Kidney (tissue), 14 donors: ENCODE measurements around the gene LRWD1. TPM values are rescaled to one million over a fixed set of nuclear protein-coding genes. Genes with fewer than 3 reads are reported as not detected.

Source experiments
- DNase-seq, 5 donors: peaks; one replicate each; pipeline ENCODE4 v3.0.0-alpha.2; 2013 to 2020
- FAIRE-seq: peaks from 2 replicates; lab custom pipeline; 2012; peaks lifted over from hg19 to GRCh38; lab: Jason Lieb, UNC
- H3K27ac ChIP-seq, 2 donors: one replicate each; pipeline ENCODE4 v1.7.0; 2013; ENCODE audit warnings: low read depth in 2 of 2, low read length in 2 of 2, inconsistent platforms in 1 of 2
- H3K27me3 ChIP-seq: one replicate; pipeline ENCODE4 v1.7.1; 2013; ENCODE audit warnings: low read length, inconsistent platforms; ENCODE audit not compliant: control insufficient read depth, insufficient read depth
- H3K36me3 ChIP-seq, 3 donors: one replicate each; pipeline versions ENCODE4 v1.7.0 to v1.7.1; 2013; ENCODE audit warnings: low read length in 3 of 3, control low read depth in 1 of 3, inconsistent platforms in 1 of 3; ENCODE audit not compliant: insufficient read depth in 3 of 3, control insufficient read depth in 2 of 3
- H3K4me1 ChIP-seq, 3 donors: one replicate each; pipeline versions ENCODE4 v1.7.0 to v1.7.1; 2013; ENCODE audit warnings: low read length in 3 of 3, inconsistent platforms in 1 of 3, low read depth in 1 of 3; ENCODE audit not compliant: control insufficient read depth in 2 of 3, insufficient read depth in 2 of 3
- H3K4me3 ChIP-seq, 3 donors: one replicate each; pipeline versions ENCODE4 v1.7.0 to v1.8.1; 2013; ENCODE audit warnings: low read length in 3 of 3, control low read depth in 1 of 3, inconsistent platforms in 1 of 3
- H3K9ac ChIP-seq, 3 donors: one replicate each; pipeline versions ENCODE4 v1.7.0 to v1.7.1; 2013; ENCODE audit warnings: low read length in 3 of 3, control low read depth in 1 of 3, inconsistent platforms in 1 of 3
- H3K9me3 ChIP-seq, 3 donors: one replicate each; pipeline versions ENCODE4 v1.7.0 to v1.7.1; 2013; ENCODE audit warnings: low read length in 3 of 3, control low read depth in 1 of 3, inconsistent platforms in 1 of 3; ENCODE audit not compliant: control insufficient read depth in 2 of 3, insufficient read depth in 1 of 3
- CTCF ChIP-seq: IDR thresholded peaks from 3 replicates; pipeline ENCODE4 v1.5.1; 2012; ENCODE audit warnings: mild to moderate bottlenecking, moderate library complexity, borderline replicate concordance; ENCODE audit not compliant: insufficient read depth; ENCODE audit errors: extremely low read depth
- intact Hi-C: fragments of 100-400 bp; cut with DNase I; formaldehyde crosslinking; loops from one replicate; pipeline ENCODE4 v1.11.1; 2022
- polyA plus RNA-seq: library from polyadenylated mRNA; stranded (reverse); fragments of 350-450 nt; fragmentation: Illumina TruSeq; extraction: RNeasy Lipid Tissue Mini Kit (QIAGEN cat#74804); gene quantifications from one replicate; pipeline ENCODE4 v1.2.3, GENCODE V29; 2014; ENCODE audit warnings: low read depth, low replicate concordance; ENCODE audit not compliant: insufficient read depth
- total RNA-seq: library from RNA; stranded (reverse); fragmentation: NEBNext Ultra II Directional; extraction: Animal tissue kit (Norgen Biotek cat#: 25700); gene quantifications from one replicate; pipeline ENCODE4 v1.2.1, GENCODE V29; 2021
- donor health status: control.
- donor health status: control.
- donor health status: control.
- donor health status: control.
- donor health status: control.
- donor health status: DM: yes; HTN: yes; CAD: no.
- donor health status: Normal renal cell carcinoma (clear cell type).

LRWD1 gene
- total and polyA plus RNA-seq, 2 donors from 2014 or later = 14.0 to 14.1 TPM

GRCh38 chr7:102445674-102446071 is 19.1 kb upstream of the LRWD1 start:
- DNase-seq (no peak), FAIRE-seq (no peak)
- Histone ChIP-seq H3K9me3 (no peaks in the 10 kb centered on the region), H3K27ac (no peak overlapping the region), H3K9ac (no peak overlapping the region), H3K27me3 (no peaks in the 10 kb centered on the region), H3K36me3 (peaks cover 0 to 11% (median 0%) of the 10 kb centered on the region in 3 donors), H3K4me3 (no peak overlapping the region), H3K4me1 (no peaks in the 10 kb centered on the region)
- intact Hi-C loops = no loop called here
- TF ChIP-seq CTCF = no peak

GRCh38 chr7:102446387-102447156 is 18.2 kb upstream of the LRWD1 start:
- no peak for TF ChIP-seq CTCF
- intact Hi-C loops = no loop called here
- H3K9ac ChIP-seq = no peak overlapping the region
- H3K4me3 ChIP-seq = no peak overlapping the region
- H3K36me3 ChIP-seq = peaks cover 0 to 11% (median 0%) of the 10 kb centered on the region in 3 donors
- FAIRE-seq (no peak), DNase-seq (no peak)
- H3K27me3 ChIP-seq = no peaks in the 10 kb centered on the region
- no peak overlapping the region for H3K27ac ChIP-seq
- H3K9me3 ChIP-seq = no peaks in the 10 kb centered on the region
- H3K4me1 ChIP-seq = peaks cover 0 to 2% (median 0%) of the 10 kb centered on the region in 3 donors

GRCh38 chr7:102447311-102447710 is 17.5 kb upstream of the LRWD1 start:
- Histone ChIP-seq H3K27ac (no peak overlapping the region), H3K4me3 (no peak overlapping the region), H3K9me3 (no peaks in the 10 kb centered on the region), H3K27me3 (no peaks in the 10 kb centered on the region), H3K36me3 (peaks cover 0 to 11% (median 0%) of the 10 kb centered on the region in 3 donors), H3K9ac (no peak overlapping the region), H3K4me1 (peaks cover 0 to 2% (median 0%) of the 10 kb centered on the region in 3 donors)
- intact Hi-C loops = no loop called here
- TF ChIP-seq CTCF = no peak
- FAIRE-seq (no peak), DNase-seq (no peak)
